Effector CD8-positive, alpha-beta T cell (primary cell): ENCODE data around the gene GPR142.

Experiments used
- DNase-seq: peaks from one replicate; lab custom pipeline; 2025; lab: John Stamatoyannopoulos, UW

GPR142 gene

GRCh38 chr17:74369665-74370490 lies 2.6 kb downstream of the GPR142 start:
- DNase-seq: no peak

GRCh38 chr17:74371653-74372147 lies 4.4 kb downstream of the GPR142 start:
- no peak for DNase-seq

- DNase-seq: no peak
Observed at GRCh38 chr17:74372426-74372825, 5.1 kb downstream of the GPR142 start.

DNA sequence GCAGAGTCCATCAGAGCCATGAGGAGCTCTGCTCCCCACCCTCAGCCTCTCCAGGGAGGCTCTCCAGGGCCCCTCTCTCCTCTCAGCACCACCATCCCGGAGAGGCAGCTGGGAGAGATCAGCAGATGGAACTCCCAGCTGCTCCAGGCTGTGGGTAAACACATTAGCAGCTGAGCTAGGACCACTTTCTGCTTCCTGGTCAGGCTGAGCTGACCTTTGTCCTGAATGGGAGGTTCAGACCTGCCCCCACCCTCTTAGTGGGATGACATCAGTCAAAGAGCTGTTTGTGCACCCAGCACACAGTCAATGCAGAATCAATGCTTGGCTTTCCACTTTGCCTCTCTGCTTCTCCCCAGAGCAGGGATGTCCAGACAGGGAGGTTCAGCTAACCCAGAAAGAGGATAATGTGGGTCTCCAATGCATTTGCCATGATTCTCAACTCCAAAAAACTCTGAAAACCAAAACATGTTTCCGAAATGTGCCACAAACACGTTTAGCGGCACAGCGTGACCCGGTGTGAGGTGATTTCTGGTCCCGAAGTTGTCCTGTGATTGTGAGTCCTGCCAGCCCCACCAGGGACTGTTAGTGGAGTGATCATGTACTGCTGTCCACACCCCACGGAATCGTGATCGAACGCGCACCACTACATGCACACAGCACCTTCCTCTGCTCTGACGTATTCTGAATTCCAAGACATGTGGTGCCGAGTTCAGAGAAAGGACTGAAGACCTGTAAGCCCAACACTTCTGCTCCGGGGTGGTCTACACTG lies 6.7 kb downstream of the GPR142 start:
- no peak for DNase-seq

- no peak for DNase-seq
Observed at GRCh38 chr17:74374858-74375257, 7.6 kb downstream of the GPR142 start.

- peak; percentile 92 for DNase-seq
Observed at GRCh38 chr17:74379495-74380085, 12.3 kb downstream of the GPR142 start.

DNA sequence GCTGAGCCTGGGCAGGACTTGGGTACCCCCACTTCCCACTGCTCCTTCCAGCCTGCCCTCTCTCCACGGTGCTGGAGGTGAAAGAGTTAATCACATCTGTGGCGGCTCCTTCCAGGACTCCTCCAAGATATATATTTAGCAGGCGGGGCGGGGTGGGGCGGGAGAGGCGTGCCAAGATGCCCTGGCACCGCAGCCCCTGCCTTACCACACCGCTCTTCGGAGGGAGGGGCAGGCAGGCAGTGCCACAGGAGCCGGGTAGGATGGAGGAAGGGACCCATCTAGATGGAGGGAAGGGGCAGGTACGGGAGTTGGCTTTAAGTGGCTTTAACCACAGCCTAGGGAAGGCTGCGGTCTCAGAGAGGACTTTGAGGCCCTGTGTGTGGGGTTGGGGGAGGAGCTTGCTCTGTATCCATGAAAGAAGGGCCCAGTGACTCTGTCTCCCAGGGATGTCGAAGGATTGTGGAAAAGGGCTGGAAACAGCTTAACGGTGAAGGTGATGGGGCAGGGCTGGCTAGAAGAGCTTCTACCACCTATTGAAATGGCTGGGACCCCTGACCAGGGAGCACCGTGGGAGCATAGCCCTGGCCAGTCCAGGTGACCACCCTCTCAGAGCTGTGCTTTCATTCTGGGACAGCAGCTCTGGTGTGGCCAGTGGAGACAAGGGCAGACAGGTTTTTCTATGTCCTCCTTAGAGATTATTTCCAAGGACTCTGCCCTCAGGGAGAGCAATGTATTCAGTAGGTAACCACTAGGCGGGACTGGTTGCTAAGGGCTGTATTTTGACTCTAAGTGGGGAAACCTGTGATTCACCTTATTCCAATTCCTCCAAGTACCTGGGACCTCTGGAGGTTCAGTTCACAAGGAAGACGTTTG lies 13.0 kb downstream of the GPR142 start:
- no peak for DNase-seq

DNA sequence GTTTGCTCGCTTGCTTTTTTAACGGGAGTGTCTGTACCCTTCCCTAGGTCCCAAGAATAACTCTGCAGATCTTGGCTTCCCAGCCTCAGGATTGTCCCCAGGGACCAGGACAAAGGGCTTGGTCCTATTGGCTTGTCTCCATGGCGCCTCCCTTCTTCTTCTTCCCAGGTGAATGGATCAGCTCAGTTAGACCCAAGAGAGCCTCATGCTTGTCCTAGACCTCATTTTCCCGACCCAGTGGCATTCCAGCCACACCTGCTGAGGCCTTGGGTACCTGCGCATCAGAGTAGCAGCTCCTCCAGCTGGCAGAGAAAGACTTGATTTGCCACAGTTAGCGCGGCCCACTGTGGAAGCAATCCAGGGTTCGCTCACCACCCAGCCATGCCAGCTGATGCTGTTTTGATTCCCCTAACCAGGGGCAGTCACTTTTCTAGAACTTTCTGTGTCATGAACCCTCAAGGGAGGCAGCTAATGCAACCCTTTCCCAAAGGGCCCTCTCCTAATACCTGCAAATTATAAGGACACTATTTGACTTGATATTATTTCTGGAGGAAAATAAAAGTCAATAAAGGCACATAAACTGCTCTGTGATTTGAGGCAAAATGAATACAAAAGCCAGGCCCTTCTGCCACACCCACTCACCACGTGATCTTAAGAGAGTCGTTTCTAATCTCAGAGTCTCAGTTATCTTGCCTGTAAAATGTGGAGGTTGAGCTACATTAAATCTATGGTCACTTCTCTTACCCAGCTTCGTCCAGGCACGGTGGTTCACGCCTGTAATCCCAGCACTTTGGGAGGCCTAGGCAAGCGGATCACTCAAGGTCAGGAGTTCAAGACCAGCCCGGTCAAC lies 13.9 kb downstream of the GPR142 start:
- no peak for DNase-seq

- DNase-seq: no peak
Observed at GRCh38 chr17:74383141-74383540, 15.8 kb downstream of the GPR142 start.

GRCh38 chr17:74385201-74385600 lies 17.9 kb downstream of the GPR142 start:
- no peak for DNase-seq

- no peak for DNase-seq
Observed at GRCh38 chr17:74386386-74386785, 19.1 kb downstream of the GPR142 start.

- DNase-seq: no peak
Observed at GRCh38 chr17:74387365-74388218, 20.3 kb downstream of the GPR142 start.

- DNase-seq: no peak
Observed at GRCh38 chr17:74389084-74389753, 21.9 kb downstream of the GPR142 start.

DNA sequence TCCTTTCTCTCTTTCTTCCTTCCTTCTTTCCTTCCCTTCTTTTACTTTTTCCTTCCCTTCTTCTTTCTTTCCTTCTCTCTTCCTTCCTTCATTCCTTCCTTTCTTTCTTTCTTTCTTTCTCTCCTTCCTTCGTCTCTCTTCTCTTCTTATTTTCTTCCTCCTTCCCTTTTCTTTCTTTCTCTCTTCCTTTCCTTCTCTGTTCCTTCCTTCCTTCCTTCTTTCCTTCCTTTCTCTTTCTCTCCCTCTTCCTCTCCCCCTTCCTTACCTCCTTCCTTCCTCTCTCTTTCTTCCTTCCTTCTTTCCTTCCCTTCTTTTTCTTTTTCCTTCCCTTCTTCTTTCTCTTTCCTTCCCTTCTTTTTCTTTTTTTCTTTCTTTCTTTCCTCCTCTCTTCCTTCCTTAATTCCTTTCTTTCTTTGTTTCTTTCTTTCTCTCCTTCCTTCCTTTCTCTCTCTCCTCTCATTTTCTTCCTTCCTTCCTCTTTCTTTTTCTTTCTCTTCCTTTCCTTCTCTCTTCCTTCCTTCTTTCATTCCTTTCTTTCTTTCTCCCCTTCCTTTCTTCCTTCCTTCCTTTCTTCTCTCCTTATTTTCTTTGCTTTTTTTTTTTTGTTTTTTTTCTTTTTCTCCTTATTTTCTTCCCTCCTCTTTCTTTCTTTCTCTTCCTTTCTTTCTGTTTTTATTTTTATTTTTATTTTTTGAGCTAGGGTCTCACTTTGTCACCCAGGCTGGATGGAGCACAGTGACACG lies 22.8 kb downstream of the GPR142 start:
- no peak for DNase-seq

GRCh38 chr17:74390680-74391653 lies 23.7 kb downstream of the GPR142 start:
- no peak for DNase-seq

DNA sequence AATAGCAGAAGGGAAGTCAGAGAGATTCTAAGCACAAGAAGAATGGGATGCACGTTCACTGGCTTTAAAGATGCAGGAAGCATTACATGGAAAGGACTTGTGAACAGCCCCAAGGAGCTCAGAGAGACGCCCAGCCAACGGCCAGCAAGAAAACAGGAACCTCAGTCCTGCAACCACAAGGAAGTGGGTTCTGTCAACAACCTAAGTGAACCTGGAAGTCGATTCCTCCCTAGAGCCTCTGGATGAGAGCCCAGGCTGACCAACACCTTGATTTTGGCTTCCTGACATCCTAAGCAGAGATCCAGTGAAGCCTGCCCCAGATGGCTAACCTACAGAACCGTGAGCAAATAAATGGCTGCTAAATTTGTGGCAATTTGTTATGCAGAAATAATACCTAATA lies 24.5 kb downstream of the GPR142 start:
- no peak for DNase-seq

GRCh38 chr17:74392848-74393247 lies 25.5 kb downstream of the GPR142 start:
- DNase-seq: no peak
